Measurements from ENCODE around the gene TTC12. TPM values are rescaled to one million over a fixed set of nuclear protein-coding genes. Genes with fewer than 3 reads are reported as not detected.

TTC12 gene
- total RNA-seq, 1 donor from 2014 or later = 30.4 TPM

DNA sequence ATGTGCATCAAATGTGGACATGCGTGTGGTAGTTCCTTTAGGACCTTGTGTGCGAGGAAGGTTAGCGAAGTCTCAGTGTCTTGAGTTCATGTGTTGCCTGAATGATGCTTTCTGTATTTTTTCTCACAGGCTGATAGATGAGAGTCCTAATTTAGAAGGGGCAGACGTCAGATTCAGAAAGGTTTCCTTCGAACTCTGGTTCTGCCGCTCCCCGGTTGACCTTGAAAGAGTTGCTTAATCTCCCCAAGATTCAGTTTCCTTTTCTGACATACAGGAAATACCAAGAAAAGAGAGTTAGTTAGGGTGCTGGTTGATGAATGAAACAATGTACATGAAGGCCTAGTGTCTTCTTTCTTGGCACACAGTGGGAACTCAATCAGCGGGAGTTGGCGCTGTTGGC, 35.9 kb upstream of the TTC12 start:
- Mint-ChIP-seq H3K4me1 (ENCODE audit: low read depth) (no peaks in the 10 kb centered on the region), H3K9me3 (ENCODE audit: low read depth) (no peaks in the 10 kb centered on the region), H3K4me3 (ENCODE audit: low read depth) (no peak overlapping the region), H3K27ac (no peak overlapping the region), H3K27me3 (peaks cover 4% of the 10 kb centered on the region), H3K36me3 (ENCODE audit: insufficient read depth) (no peaks in the 10 kb centered on the region)
- DNase-seq (ENCODE audit: low spot score, unreplicated experiment) = no peak
- TF ChIP-seq, protein P1, sequence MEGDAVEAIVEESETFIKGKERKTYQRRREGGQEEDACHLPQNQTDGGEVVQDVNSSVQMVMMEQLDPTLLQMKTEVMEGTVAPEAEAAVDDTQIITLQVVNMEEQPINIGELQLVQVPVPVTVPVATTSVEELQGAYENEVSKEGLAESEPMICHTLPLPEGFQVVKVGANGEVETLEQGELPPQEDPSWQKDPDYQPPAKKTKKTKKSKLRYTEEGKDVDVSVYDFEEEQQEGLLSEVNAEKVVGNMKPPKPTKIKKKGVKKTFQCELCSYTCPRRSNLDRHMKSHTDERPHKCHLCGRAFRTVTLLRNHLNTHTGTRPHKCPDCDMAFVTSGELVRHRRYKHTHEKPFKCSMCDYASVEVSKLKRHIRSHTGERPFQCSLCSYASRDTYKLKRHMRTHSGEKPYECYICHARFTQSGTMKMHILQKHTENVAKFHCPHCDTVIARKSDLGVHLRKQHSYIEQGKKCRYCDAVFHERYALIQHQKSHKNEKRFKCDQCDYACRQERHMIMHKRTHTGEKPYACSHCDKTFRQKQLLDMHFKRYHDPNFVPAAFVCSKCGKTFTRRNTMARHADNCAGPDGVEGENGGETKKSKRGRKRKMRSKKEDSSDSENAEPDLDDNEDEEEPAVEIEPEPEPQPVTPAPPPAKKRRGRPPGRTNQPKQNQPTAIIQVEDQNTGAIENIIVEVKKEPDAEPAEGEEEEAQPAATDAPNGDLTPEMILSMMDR (IDR thresholded peaks at IDR 0.05; ENCODE audit: unreplicated experiment) = no peak

DNA sequence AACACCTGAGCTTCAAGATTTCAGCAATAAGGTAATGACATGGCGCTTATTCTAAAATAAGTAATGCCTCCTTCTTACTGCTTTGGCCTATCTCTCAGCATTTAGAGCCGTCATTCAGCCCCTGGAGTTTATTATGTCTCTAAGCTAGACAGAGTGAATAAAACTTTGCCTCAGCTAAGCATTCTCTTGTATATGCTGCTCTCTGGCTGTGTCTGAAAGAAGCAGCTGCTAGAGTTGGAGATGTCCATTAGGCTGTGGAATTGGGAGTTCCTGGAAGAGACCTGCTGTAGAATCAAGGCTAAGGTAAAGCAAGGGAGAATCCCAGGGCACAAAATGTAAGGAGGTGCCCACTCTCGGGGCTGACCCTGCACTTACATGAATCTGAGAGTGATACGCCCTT, 35.5 kb upstream of the TTC12 start:
- Mint-ChIP-seq H3K36me3 (ENCODE audit: insufficient read depth) (no peaks in the 10 kb centered on the region), H3K4me3 (ENCODE audit: low read depth) (no peak overlapping the region), H3K9me3 (ENCODE audit: low read depth) (no peaks in the 10 kb centered on the region), H3K4me1 (ENCODE audit: low read depth) (no peaks in the 10 kb centered on the region), H3K27ac (no peak overlapping the region), H3K27me3 (peaks cover 4% of the 10 kb centered on the region)
- DNase-seq (ENCODE audit: low spot score, unreplicated experiment) = no peak
- TF ChIP-seq, protein P1 (IDR thresholded peaks at IDR 0.05; ENCODE audit: unreplicated experiment) = no peak

DNA sequence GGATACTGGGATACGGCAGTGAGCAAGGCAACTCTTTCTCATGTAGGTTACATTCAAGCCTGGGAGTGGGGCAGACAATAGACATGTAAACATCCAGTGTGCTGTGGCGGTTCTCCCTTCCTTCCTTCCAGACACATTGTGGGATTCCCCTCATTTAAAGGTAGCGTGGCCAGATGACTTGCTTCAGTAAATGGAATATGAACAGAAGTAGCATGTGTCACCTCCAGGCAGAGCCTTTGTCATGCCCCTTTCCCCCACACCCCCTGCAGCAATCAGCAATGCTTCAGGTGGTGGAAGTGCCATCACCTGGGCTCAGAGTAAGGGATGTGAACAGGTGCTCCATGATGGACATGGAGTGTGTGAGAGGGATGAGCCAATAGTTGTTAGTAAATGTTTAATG, 34.8 kb upstream of the TTC12 start:
- Mint-ChIP-seq H3K27me3 (peaks cover 4% of the 10 kb centered on the region), H3K4me1 (ENCODE audit: low read depth) (no peaks in the 10 kb centered on the region), H3K36me3 (ENCODE audit: insufficient read depth) (no peaks in the 10 kb centered on the region), H3K9me3 (ENCODE audit: low read depth) (no peaks in the 10 kb centered on the region), H3K27ac (no peak overlapping the region), H3K4me3 (ENCODE audit: low read depth) (no peak overlapping the region)
- DNase-seq (ENCODE audit: low spot score, unreplicated experiment) = no peak
- TF ChIP-seq, protein P1 (IDR thresholded peaks at IDR 0.05; ENCODE audit: unreplicated experiment) = no peak

DNA sequence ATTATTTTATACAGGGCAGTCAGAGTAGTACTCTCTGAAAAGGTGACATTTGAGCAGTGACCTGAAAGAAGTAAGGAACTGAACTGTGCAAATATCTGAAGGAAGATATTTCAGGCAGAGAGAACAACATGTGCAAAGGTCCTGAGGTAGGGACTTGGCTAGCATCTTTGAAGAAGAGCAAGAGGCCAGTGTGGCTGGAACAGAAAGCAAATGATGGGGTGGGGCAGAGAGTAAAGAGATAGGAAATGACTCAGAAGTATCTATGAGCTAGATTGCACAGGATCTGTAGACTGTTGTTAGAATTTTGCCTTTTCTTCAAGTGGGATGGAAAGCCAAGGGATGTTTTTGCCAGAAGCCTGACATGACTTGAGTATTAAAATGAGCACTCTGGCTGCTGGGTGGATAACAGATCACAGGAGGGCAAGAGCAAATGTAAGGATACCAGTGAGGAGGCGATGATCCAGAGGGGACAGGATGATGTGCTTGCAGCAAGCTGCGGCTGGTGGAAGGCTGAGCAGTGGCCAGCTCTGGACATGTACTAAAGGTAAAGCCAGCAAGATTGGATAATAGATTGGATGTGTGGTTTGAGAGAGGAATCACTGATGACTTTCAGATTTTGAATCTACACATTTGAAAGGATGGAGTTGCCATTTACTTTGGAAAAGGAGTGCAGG, 33.2 kb upstream of the TTC12 start:
- peaks cover 4% of the 10 kb centered on the region for H3K27me3 Mint-ChIP-seq
- DNase-seq (ENCODE audit: low spot score, unreplicated experiment) = no peak
- TF ChIP-seq, protein P1 (IDR thresholded peaks at IDR 0.05; ENCODE audit: unreplicated experiment) = no peak
- H3K36me3 Mint-ChIP-seq (ENCODE audit: insufficient read depth) = no peaks in the 10 kb centered on the region
- H3K9me3 Mint-ChIP-seq (ENCODE audit: low read depth) = no peaks in the 10 kb centered on the region
- no peak overlapping the region for H3K27ac Mint-ChIP-seq
- H3K4me3 Mint-ChIP-seq (ENCODE audit: low read depth) = no peak overlapping the region
- no peaks in the 10 kb centered on the region for H3K4me1 Mint-ChIP-seq (ENCODE audit: low read depth)

DNA sequence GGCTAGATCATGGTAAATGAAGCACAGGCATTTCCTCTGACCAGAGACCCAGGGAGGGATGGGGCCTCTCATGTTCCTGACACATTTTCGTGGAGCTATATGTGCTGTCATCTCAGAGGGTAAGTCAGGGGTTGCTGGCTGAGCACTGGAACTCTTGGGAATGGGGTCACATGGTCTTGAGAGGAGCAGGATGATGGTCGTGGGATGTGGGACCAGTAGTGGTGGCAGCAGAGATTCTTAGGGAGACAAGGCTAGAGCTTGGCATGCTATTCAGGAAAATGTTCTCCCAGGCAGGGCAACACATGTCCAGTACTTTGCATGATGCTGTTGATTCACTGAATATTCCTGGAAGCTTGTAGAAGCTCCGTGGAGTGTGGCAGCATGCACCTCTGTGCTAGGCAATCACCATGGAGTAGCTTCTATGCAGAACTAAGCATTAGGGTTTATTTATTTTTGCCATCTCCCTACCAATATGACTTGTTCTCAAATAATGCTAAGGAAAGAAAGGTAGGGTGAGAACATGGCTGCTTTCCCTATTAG, 31.4 kb upstream of the TTC12 start:
- Mint-ChIP-seq H3K4me3 (ENCODE audit: low read depth) (no peak overlapping the region), H3K4me1 (ENCODE audit: low read depth) (peaks cover 2% of the 10 kb centered on the region), H3K27me3 (peaks cover 4% of the 10 kb centered on the region), H3K27ac (no peak overlapping the region), H3K36me3 (ENCODE audit: insufficient read depth) (no peaks in the 10 kb centered on the region), H3K9me3 (ENCODE audit: low read depth) (no peaks in the 10 kb centered on the region)
- no peak for DNase-seq (ENCODE audit: low spot score, unreplicated experiment)
- TF ChIP-seq, protein P1 (IDR thresholded peaks at IDR 0.05; ENCODE audit: unreplicated experiment) = no peak

Measured in progenitor cell of endocrine pancreas (in vitro differentiated cells).